DOHH2 (cell line): ENCODE measurements around the gene SLC16A13.
A peak's percentile ranks its signal among the peaks of the same experiment; 100 is the strongest.

Experiments
- H3F3A ChIP-seq: fragments of 200-600 bp; sonication (generic), shearing (Covaris generic); 2 replicates; pipeline ENCODE4 v1.6.0; 2016; ENCODE audit warnings: antibody characterized with exemption, mild to moderate bottlenecking; ENCODE audit not compliant: control insufficient read depth, insufficient read depth
- H3K27ac ChIP-seq: fragments of 200-600 bp; sonication (generic); 2 replicates; pipeline ENCODE4 v1.5.1; 2014; ENCODE audit warnings: low read depth, mild to moderate bottlenecking, low read length, moderate library complexity
- H3K27me3 ChIP-seq: fragments of 200-600 bp; sonication (generic); 2 replicates; pipeline ENCODE4 v1.6.1; 2014; ENCODE audit warnings: mild to moderate bottlenecking, low read length, mixed read lengths; ENCODE audit not compliant: control insufficient read depth
- H3K36me3 ChIP-seq: fragments of 200-600 bp; sonication (generic); 2 replicates; pipeline ENCODE4 v1.6.1; 2014; ENCODE audit warnings: mild to moderate bottlenecking, low read length, moderate library complexity, mixed read lengths; ENCODE audit not compliant: control insufficient read depth
- H3K4me1 ChIP-seq: fragments of 200-600 bp; sonication (generic); 2 replicates; pipeline ENCODE4 v1.6.1; 2014; ENCODE audit warnings: mild to moderate bottlenecking, low read length, mixed read lengths; ENCODE audit not compliant: control insufficient read depth
- H3K4me2 ChIP-seq: fragments of 200-600 bp; sonication (generic); 2 replicates; pipeline ENCODE4 v1.6.0; 2014; ENCODE audit warnings: mild to moderate bottlenecking, low read length, moderate library complexity
- H3K4me3 ChIP-seq: fragments of 200-600 bp; sonication (generic); 2 replicates; pipeline ENCODE4 v1.5.1; 2014; ENCODE audit warnings: mild to moderate bottlenecking, low read length, mixed read lengths
- H3K79me2 ChIP-seq: fragments of 200-600 bp; sonication (generic); 2 replicates; pipeline ENCODE4 v1.6.1; 2014; ENCODE audit warnings: mild to moderate bottlenecking, low read length, mixed read lengths; ENCODE audit not compliant: control insufficient read depth
- H3K9me2 ChIP-seq: fragments of 200-600 bp; sonication (generic); replicated peaks from 2 replicates; pipeline ENCODE4 v1.6.1; 2014; ENCODE audit warnings: mild to moderate bottlenecking, low read length, mixed read lengths; ENCODE audit not compliant: control insufficient read depth
- H3K9me3 ChIP-seq: fragments of 200-600 bp; sonication (generic); 2 replicates; pipeline ENCODE4 v1.6.1; 2014; ENCODE audit warnings: antibody characterized with exemption, low read length, mixed read lengths; ENCODE audit not compliant: control insufficient read depth, insufficient read depth
- H4K20me1 ChIP-seq: fragments of 200-600 bp; sonication (generic); 2 replicates; pipeline ENCODE4 v1.6.0; 2014; ENCODE audit warnings: low read depth, mild to moderate bottlenecking, antibody characterized with exemption, low read length, moderate library complexity; ENCODE audit not compliant: control insufficient read depth, insufficient read depth
- CTCF ChIP-seq: fragments of 200-600 bp; sonication (generic); IDR thresholded peaks from one replicate; pipeline ENCODE4 v1.5.1; 2014; ENCODE audit warnings: antibody characterized with exemption, mild to moderate bottlenecking, low read depth, low read length; ENCODE audit not compliant: poor library complexity, severe bottlenecking
- EZH2phosphoT487 ChIP-seq: fragments of 200-600 bp; sonication (generic); IDR thresholded peaks from 2 replicates; pipeline ENCODE4 v1.6.1; 2017; ENCODE audit warnings: borderline replicate concordance, mild to moderate bottlenecking, antibody characterized with exemption, low read length, moderate library complexity, mixed read lengths

Gene SLC16A13

GRCh38 chr17:7004398-7005253 is 31.2 kb upstream of the SLC16A13 start:
- Histone ChIP-seq H3K27me3 (no peaks in the 10 kb centered on the region), H3K9me3 (no peaks in the 10 kb centered on the region), H3K9me2 (no peaks in the 10 kb centered on the region), H4K20me1 (peaks cover 5% of the 10 kb centered on the region; the same call in 1 of the 2 replicates), H3K4me3 (no peak overlapping the region), H3K27ac (no peak overlapping the region), H3K36me3 (peaks cover 33% of the 10 kb centered on the region), H3K4me1 (peaks cover 3% of the 10 kb centered on the region; the same call in 1 of the 2 replicates), H3K79me2 (peaks cover 23% of the 10 kb centered on the region), H3F3A (peaks cover 4% of the 10 kb centered on the region), H3K4me2 (no peak overlapping the region)
- TF ChIP-seq CTCF = peak; percentile 82
- no peak for TF ChIP-seq EZH2phosphoT487

- H3K9me2 ChIP-seq = no peaks in the 10 kb centered on the region
- no peaks in the 10 kb centered on the region for H3K9me3 ChIP-seq
- H4K20me1 ChIP-seq = peaks cover 5% of the 10 kb centered on the region; the same call in 1 of the 2 replicates
- no peak overlapping the region for H3K4me3 ChIP-seq
- peaks cover 4% of the 10 kb centered on the region for H3F3A ChIP-seq
- no peaks in the 10 kb centered on the region for H3K27me3 ChIP-seq
- peaks cover 34% of the 10 kb centered on the region for H3K79me2 ChIP-seq
- no peak for TF ChIP-seq CTCF
- no peak for TF ChIP-seq EZH2phosphoT487
- no peak overlapping the region for H3K4me2 ChIP-seq
- no peak overlapping the region for H3K27ac ChIP-seq
- H3K36me3 ChIP-seq = peaks cover 35% of the 10 kb centered on the region
- H3K4me1 ChIP-seq = peaks cover 8% of the 10 kb centered on the region
These were observed 30.1 kb upstream of the SLC16A13 start for GRCh38 chr17:7005716-7006115.

GRCh38 chr17:7007143-7007542 is 28.7 kb upstream of the SLC16A13 start:
- H3K79me2 ChIP-seq = peaks cover 48% of the 10 kb centered on the region
- peaks cover 5% of the 10 kb centered on the region; the same call in 1 of the 2 replicates for H4K20me1 ChIP-seq

More at GRCh38 chr17:7007143-7007542, 28.7 kb upstream of the SLC16A13 start:
- no peak for TF ChIP-seq CTCF
- TF ChIP-seq EZH2phosphoT487 = no peak
- Histone ChIP-seq H3K9me2 (no peaks in the 10 kb centered on the region), H3F3A (peaks cover 4% of the 10 kb centered on the region), H3K36me3 (peaks cover 23% of the 10 kb centered on the region), H3K4me1 (peaks cover 17% of the 10 kb centered on the region), H3K4me3 (no peak overlapping the region), H3K27ac (no peak overlapping the region), H3K4me2 (no peak overlapping the region), H3K27me3 (no peaks in the 10 kb centered on the region), H3K9me3 (no peaks in the 10 kb centered on the region)
